OCI-LY3 (cell line): Measurements from ENCODE around the gene MCHR2.

Source experiments
- H2AFZ ChIP-seq: fragments of 200-600, 300-600 bp; shearing (Covaris generic); 2 replicates; pipeline ENCODE4 v1.6.0; 2014; ENCODE audit warnings: antibody characterized with exemption, low read depth, low read length
- H3K27ac ChIP-seq: fragments of 200-600, 300-600 bp; sonication (generic); 2 replicates; pipeline ENCODE4 v1.5.1; 2014; ENCODE audit warnings: mild to moderate bottlenecking, low read length, moderate library complexity, mixed read lengths
- H3K27me3 ChIP-seq: fragments of 200-600, 300-600 bp; sonication (generic); 2 replicates; pipeline ENCODE4 v1.6.1; 2014; ENCODE audit warnings: low read depth, low read length, mixed read lengths
- H3K36me3 ChIP-seq: fragments of 200-600, 300-600 bp; sonication (generic); replicated peaks from 2 replicates; pipeline ENCODE3; 2014; ENCODE audit warnings: low read depth, low read length, mixed read lengths
- H3K4me1 ChIP-seq: fragments of 300-600, 200-600 bp; sonication (generic); 2 replicates; pipeline ENCODE4 v1.6.1; 2014; ENCODE audit warnings: low read length, mixed read lengths
- H3K4me2 ChIP-seq: fragments of 200-600, 300-600 bp; sonication (generic); 2 replicates; pipeline ENCODE4 v1.6.1; 2014; ENCODE audit warnings: low read length, mixed read lengths
- H3K4me3 ChIP-seq: fragments of 300-600, 200-600 bp; sonication (generic); 2 replicates; pipeline ENCODE4 v1.5.1; 2014; ENCODE audit warnings: antibody characterized with exemption, mild to moderate bottlenecking, low read length, moderate library complexity
- H3K79me2 ChIP-seq: fragments of 300-600, 200-600 bp; shearing (Covaris generic); 2 replicates; pipeline ENCODE4 v1.6.1; 2014; ENCODE audit warnings: mild to moderate bottlenecking, low read length, mixed read lengths
- H3K9ac ChIP-seq: fragments of 300-600, 200-600 bp; shearing (Covaris generic); 2 replicates; pipeline ENCODE4 v1.6.0; 2014; ENCODE audit warnings: mild to moderate bottlenecking, low read length, moderate library complexity
- H3K9me3 ChIP-seq: fragments of 200-600, 300-600 bp; shearing (Covaris generic); 2 replicates; pipeline ENCODE4 v1.6.1; 2014; ENCODE audit warnings: low read length, mixed read lengths; ENCODE audit not compliant: insufficient read depth
- H4K20me1 ChIP-seq: fragments of 200-600, 300-600 bp; sonication (generic); 2 replicates; pipeline ENCODE4 v1.6.1; 2016; ENCODE audit warnings: low read length, mixed read lengths; ENCODE audit not compliant: insufficient read depth
- EZH2phosphoT487 ChIP-seq: fragments of 200-600 bp; shearing (Covaris generic); IDR thresholded peaks from 2 replicates; pipeline ENCODE4 v1.6.1; 2018; ENCODE audit warnings: antibody characterized with exemption, mixed run types, low read depth
- TF ChIP-seq, protein P1 (sequence below): fragments of 200-600, 300-600 bp; sonication (generic); IDR thresholded peaks from 2 replicates; pipeline ENCODE4 v1.5.1; 2014; ENCODE audit warnings: antibody characterized with exemption, low read length, low read depth

The MCHR2 gene

DNA sequence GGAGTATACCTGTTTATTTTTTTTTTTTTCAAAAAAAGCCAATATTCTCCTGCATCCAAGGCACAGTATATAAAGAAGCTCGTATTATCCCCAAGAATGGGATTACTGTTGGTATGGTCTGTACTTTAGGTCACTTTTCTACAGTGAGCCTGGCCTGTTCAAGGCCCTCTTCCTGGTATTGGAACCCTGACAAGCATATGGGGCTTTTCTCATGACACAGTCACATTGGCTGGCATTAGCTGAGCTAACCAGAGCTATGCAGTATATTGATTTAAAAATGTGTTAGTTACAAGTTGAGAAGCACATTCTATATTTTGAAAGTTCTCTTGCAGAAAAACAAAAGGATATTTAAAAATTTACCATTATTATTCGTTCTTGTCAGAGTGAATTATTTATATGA lies 48.0 kb downstream of the MCHR2 start:
- Histone ChIP-seq H4K20me1 (no peaks in the 10 kb centered on the region), H3K4me1 (no peaks in the 10 kb centered on the region), H3K36me3 (no peaks in the 10 kb centered on the region), H3K4me2 (no peak overlapping the region), H3K9me3 (no peaks in the 10 kb centered on the region), H3K4me3 (no peak overlapping the region), H3K79me2 (no peaks in the 10 kb centered on the region), H3K9ac (no peak overlapping the region), H3K27me3 (no peaks in the 10 kb centered on the region), H3K27ac (no peak overlapping the region), H2AFZ (no peak overlapping the region)
- TF ChIP-seq EZH2phosphoT487 = no peak
- TF ChIP-seq, protein P1, sequence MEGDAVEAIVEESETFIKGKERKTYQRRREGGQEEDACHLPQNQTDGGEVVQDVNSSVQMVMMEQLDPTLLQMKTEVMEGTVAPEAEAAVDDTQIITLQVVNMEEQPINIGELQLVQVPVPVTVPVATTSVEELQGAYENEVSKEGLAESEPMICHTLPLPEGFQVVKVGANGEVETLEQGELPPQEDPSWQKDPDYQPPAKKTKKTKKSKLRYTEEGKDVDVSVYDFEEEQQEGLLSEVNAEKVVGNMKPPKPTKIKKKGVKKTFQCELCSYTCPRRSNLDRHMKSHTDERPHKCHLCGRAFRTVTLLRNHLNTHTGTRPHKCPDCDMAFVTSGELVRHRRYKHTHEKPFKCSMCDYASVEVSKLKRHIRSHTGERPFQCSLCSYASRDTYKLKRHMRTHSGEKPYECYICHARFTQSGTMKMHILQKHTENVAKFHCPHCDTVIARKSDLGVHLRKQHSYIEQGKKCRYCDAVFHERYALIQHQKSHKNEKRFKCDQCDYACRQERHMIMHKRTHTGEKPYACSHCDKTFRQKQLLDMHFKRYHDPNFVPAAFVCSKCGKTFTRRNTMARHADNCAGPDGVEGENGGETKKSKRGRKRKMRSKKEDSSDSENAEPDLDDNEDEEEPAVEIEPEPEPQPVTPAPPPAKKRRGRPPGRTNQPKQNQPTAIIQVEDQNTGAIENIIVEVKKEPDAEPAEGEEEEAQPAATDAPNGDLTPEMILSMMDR = no peak

DNA sequence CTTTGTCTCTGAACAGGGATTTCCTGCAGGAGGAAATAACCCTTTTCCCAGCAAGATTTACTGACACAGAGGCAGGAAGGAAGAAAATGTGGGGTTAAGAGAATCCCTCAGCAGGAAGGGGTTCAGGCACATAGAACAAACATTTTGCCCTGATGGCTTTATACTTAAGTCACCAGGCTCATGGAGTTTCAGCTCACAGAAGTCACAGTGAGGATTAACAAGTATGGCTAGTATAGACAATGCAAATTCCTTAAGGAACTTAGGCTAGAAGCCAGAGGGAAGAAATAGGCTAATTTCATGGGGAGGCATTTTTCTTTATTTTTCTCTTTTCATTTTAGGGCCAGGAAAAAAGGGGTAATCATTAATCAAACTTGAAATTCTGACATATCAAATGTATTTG lies 50.2 kb downstream of the MCHR2 start:
- Histone ChIP-seq H3K4me3 (no peak overlapping the region), H4K20me1 (no peaks in the 10 kb centered on the region), H3K9me3 (no peaks in the 10 kb centered on the region), H3K9ac (no peak overlapping the region), H3K36me3 (no peaks in the 10 kb centered on the region), H3K27me3 (no peaks in the 10 kb centered on the region), H3K4me1 (no peaks in the 10 kb centered on the region), H3K4me2 (no peak overlapping the region), H3K27ac (no peak overlapping the region), H2AFZ (no peak overlapping the region), H3K79me2 (no peaks in the 10 kb centered on the region)
- no peak for TF ChIP-seq EZH2phosphoT487
- TF ChIP-seq, protein P1 = no peak

DNA sequence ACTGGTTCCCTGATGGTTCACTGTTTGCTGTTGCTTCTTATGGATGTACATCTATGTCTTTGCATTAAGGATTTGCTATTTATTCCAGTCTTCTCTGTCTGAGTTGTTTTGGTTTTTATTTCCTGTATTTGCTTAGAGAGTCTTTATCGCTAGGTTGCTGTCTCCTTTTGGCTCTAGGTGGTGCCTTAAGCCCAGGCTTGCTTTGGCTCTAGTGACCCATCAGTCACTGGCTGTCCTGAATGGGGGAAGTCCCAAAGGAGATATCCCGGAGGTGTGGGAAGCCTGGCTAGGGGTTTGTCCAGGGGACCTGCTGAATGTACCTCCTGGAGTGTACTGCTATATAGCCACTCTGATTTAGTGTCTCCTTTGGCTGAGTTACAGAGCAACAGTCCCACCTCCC lies 53.4 kb downstream of the MCHR2 start:
- no peak overlapping the region for H2AFZ ChIP-seq
- no peaks in the 10 kb centered on the region for H3K36me3 ChIP-seq
- no peaks in the 10 kb centered on the region for H3K4me1 ChIP-seq
- no peak overlapping the region for H3K27ac ChIP-seq
- no peaks in the 10 kb centered on the region for H3K79me2 ChIP-seq
- H3K4me3 ChIP-seq = no peak overlapping the region
- H3K4me2 ChIP-seq = no peak overlapping the region
- no peak overlapping the region for H3K9ac ChIP-seq
- H3K9me3 ChIP-seq = no peaks in the 10 kb centered on the region
- TF ChIP-seq, protein P1 = no peak
- no peak for TF ChIP-seq EZH2phosphoT487
- H4K20me1 ChIP-seq = no peaks in the 10 kb centered on the region
- H3K27me3 ChIP-seq = no peaks in the 10 kb centered on the region

DNA sequence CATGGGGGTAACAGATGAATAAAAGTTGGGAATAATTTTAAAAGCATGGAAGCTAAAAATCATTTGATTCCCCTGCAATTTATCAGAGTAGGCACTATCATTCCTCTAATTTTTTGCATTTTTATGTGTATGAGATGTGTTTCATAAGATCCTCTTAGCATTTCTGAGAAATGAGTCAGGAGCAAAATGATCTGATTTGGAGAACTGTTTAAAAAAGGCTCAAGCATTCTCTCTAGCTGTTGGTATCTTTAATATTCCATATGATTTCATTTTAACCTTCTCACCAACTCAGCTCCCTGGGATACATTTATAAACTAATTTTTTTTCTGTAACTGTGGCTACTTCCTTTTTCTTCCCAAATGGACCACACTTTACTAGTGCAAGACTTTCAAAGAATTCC lies 60.9 kb downstream of the MCHR2 start:
- H3K27me3 ChIP-seq = no peaks in the 10 kb centered on the region
- H3K9ac ChIP-seq = no peak overlapping the region
- TF ChIP-seq EZH2phosphoT487 = no peak
- TF ChIP-seq, protein P1 = no peak
- no peaks in the 10 kb centered on the region for H3K4me1 ChIP-seq
- H3K79me2 ChIP-seq = no peaks in the 10 kb centered on the region
- no peak overlapping the region for H3K27ac ChIP-seq
- H2AFZ ChIP-seq = no peak overlapping the region
- H3K36me3 ChIP-seq = no peaks in the 10 kb centered on the region
- H3K4me3 ChIP-seq = no peak overlapping the region
- no peaks in the 10 kb centered on the region for H4K20me1 ChIP-seq
- H3K4me2 ChIP-seq = no peak overlapping the region
- no peaks in the 10 kb centered on the region for H3K9me3 ChIP-seq
